B cell (primary cell): ENCODE data around the gene AMDHD2. TPM values are rescaled to one million over a fixed set of nuclear protein-coding genes. Genes with fewer than 3 reads are reported as not detected.
"Not testable (repeated sequence)": the region's sequence is repeated elsewhere in the genome, so short reads cannot be mapped to it uniquely, and the experiment has no call there.

Source experiments
- ATAC-seq: fragments of 200-7000 bp; cut with Tn5 transposase; one replicate; pipeline ENCODE4 v1.10.0; 2021; ENCODE audit warnings: low read depth, mild to moderate bottlenecking, moderate number of reproducible peaks, moderate library complexity
- CTCF ChIA-PET: fragments of 350-600 bp; sonication (Branson Sonifier 250); formaldehyde crosslinking; loops from one replicate; lab custom pipeline; 2021; ENCODE audit warnings: antibody characterized with exemption, inconsistent platforms; lab: Charles Lee
- POLR2A ChIA-PET: fragments of 350-600 bp; sonication (Branson Sonifier 250); formaldehyde crosslinking; loops from one replicate; lab custom pipeline; 2021; ENCODE audit warnings: antibody characterized with exemption; lab: Charles Lee
- DNase-seq: peaks from one replicate; pipeline ENCODE4 v3.0.0; 2013
- H2AFZ ChIP-seq: 2 replicates; pipeline ENCODE4 v1.6.1; 2012; ENCODE audit warnings: mild to moderate bottlenecking, low read depth, low read length; ENCODE audit not compliant: insufficient read depth, poor library complexity, severe bottlenecking
- H3K27ac ChIP-seq, 2 donors: 1 replicate in 1 of 2; 2 replicates in 1 of 2; pipeline ENCODE4 v1.5.1; 2012 to 2013; ENCODE audit warnings: low read length in 2 of 2, mild to moderate bottlenecking in 2 of 2, moderate library complexity in 1 of 2
- H3K27me3 ChIP-seq, 4 experiments: fragments of 200-600 bp in 1 of 4; sonication (generic) in 1 of 4; replicated peaks in 1 of 4; 1 replicate in 2 of 4; 2 replicates in 2 of 4; pipeline versions ENCODE4 v1.6.1 to v1.7.0; 2013 to 2016; ENCODE audit warnings: low read length in 3 of 4, mild to moderate bottlenecking in 2 of 4, mixed read lengths in 1 of 4, moderate library complexity in 1 of 4; ENCODE audit not compliant: insufficient read depth in 4 of 4, control insufficient read depth in 3 of 4; ENCODE audit errors: control extremely low read depth in 1 of 4
- H3K36me3 ChIP-seq, 2 experiments: replicated peaks in 1 of 2; 1 replicate in 1 of 2; 2 replicates in 1 of 2; pipeline versions ENCODE4 v1.6.1 to v1.7.1; 2013; ENCODE audit warnings: low read length in 1 of 2; ENCODE audit not compliant: insufficient read depth in 2 of 2, control insufficient read depth in 1 of 2; ENCODE audit errors: control extremely low read depth in 1 of 2, extremely low read depth in 1 of 2
- H3K4me1 ChIP-seq, 2 donors: fragments of 200-600 bp in 1 of 2; sonication (generic) in 1 of 2; 1 replicate in 1 of 2; 2 replicates in 1 of 2; pipeline versions ENCODE4 v1.5.1 to v1.6.1; 2013 to 2017; ENCODE audit warnings: low read length in 2 of 2; ENCODE audit not compliant: control insufficient read depth in 2 of 2, insufficient read depth in 2 of 2
- H3K4me2 ChIP-seq: replicated peaks from 2 replicates; pipeline ENCODE3; 2012; ENCODE audit warnings: mild to moderate bottlenecking, low read depth, low read length; ENCODE audit not compliant: poor library complexity, severe bottlenecking
- H3K4me3 ChIP-seq, 5 experiments: fragments of 200-600 bp in 1 of 5; sonication (generic) in 1 of 5; 1 replicate in 3 of 5; 2 replicates in 2 of 5; pipeline versions ENCODE4 v1.5.1 to v1.7.0; 2011 to 2016; ENCODE audit warnings: low read length in 4 of 5, mild to moderate bottlenecking in 4 of 5, low read depth in 2 of 5, control low read depth in 1 of 5, moderate library complexity in 1 of 5; ENCODE audit not compliant: insufficient read depth in 1 of 5; ENCODE audit errors: control extremely low read depth in 1 of 5, extremely low read depth in 1 of 5
- H3K79me2 ChIP-seq: fragments of 200-600 bp; sonication (generic); one replicate; pipeline ENCODE4 v1.6.0; 2016; ENCODE audit warnings: low read length; ENCODE audit not compliant: control insufficient read depth, insufficient read depth
- H3K9ac ChIP-seq: fragments of 200-600 bp; sonication (generic); 2 replicates; pipeline ENCODE4 v1.6.1; 2017; ENCODE audit warnings: mild to moderate bottlenecking, low read length, moderate library complexity
- H3K9me3 ChIP-seq, 3 donors: one replicate each; pipeline versions ENCODE4 v1.6.1 to v1.7.1; 2013; ENCODE audit warnings: low read length in 2 of 3; ENCODE audit not compliant: control insufficient read depth in 2 of 3, insufficient read depth in 1 of 3; ENCODE audit errors: control extremely low read depth in 1 of 3
- H4K20me1 ChIP-seq: 2 replicates; pipeline ENCODE4 v1.6.0; 2012; ENCODE audit warnings: mild to moderate bottlenecking, low read length; ENCODE audit not compliant: insufficient read depth, control insufficient read depth, poor library complexity, severe bottlenecking
- H3K27ac Mint-ChIP-seq: one replicate; pipeline ENCODE4 v1.8.0; 2021; ENCODE audit warnings: mixed read lengths
- H3K27me3 Mint-ChIP-seq: one replicate; pipeline ENCODE4 v1.8.0; 2021; ENCODE audit warnings: mixed read lengths
- H3K4me1 Mint-ChIP-seq: one replicate; pipeline ENCODE4 v1.8.0; 2021; ENCODE audit warnings: mixed read lengths
- H3K4me3 Mint-ChIP-seq: one replicate; pipeline ENCODE4 v1.8.0; 2021; ENCODE audit warnings: mixed read lengths
- H3K9me3 Mint-ChIP-seq: one replicate; pipeline ENCODE4 v1.8.0; 2022; ENCODE audit warnings: mixed read lengths; ENCODE audit not compliant: insufficient read depth
- CTCF ChIP-seq: fragments of 200-600 bp; IDR thresholded peaks from one replicate; pipeline ENCODE4 v1.8.0; 2022; ENCODE audit warnings: antibody characterized with exemption, mild to moderate bottlenecking
- EZH2 ChIP-seq: IDR thresholded peaks from 2 replicates; pipeline ENCODE4 v1.6.1; 2012; ENCODE audit warnings: borderline replicate concordance, low read depth, mild to moderate bottlenecking, moderate library complexity, low read length; ENCODE audit not compliant: insufficient read depth, poor library complexity, severe bottlenecking
- WGBS: methylation state at CpG from one replicate; pipeline ENCODE4 v1.1.5; 2013; ENCODE audit warnings: missing lambda C conversion rate; ENCODE audit not compliant: insufficient coverage; 5-methylcytosine and 5-hydroxymethylcytosine counted together
- intact Hi-C: fragments of 100-400 bp; cut with micrococcal nuclease; formaldehyde crosslinking; loops from one replicate; pipeline ENCODE4 v1.10.0; 2022
- polyA plus RNA-seq: library from polyadenylated mRNA; depleted of rRNA; stranded (reverse); fragments of >200 nt; gene quantifications from 2 replicates; pipeline ENCODE4 v1.2.3, GENCODE V29; 2012
- total RNA-seq, 2 donors: library from RNA; stranded (reverse); fragments of 120-200 nt in 1 of 2; gene quantifications; 1 replicate in 1 of 2; 2 replicates in 1 of 2; pipeline versions ENCODE4 v1.2.3 to v1.2.4, GENCODE V29; 2013 to 2022

The AMDHD2 gene
- total and polyA plus RNA-seq, 2 donors (not counting 1 experiment from before 2014, with no cell fraction given) = 133 to 209 TPM

- peaks cover 0 to 3% of the 10 kb centered on the region in 2 experiments for H3K36me3 ChIP-seq
- Mint-ChIP-seq H3K4me1 (peaks cover 42% of the 10 kb centered on the region), H3K9me3 (no peaks in the 10 kb centered on the region), H3K4me3 (peak overlapping the region; percentile 56), H3K27me3 (no peaks in the 10 kb centered on the region), H3K27ac (peak overlapping the region; percentile 65)
- intact Hi-C loops = no loop called here
- no peaks in the 10 kb centered on the region for H3K27me3 ChIP-seq
- TF ChIP-seq EZH2 = no peak
- H3K9ac ChIP-seq = no peak overlapping the region
- no peak overlapping the region for H2AFZ ChIP-seq
- H3K79me2 ChIP-seq = peaks cover 26% of the 10 kb centered on the region
- no peak for ATAC-seq
- H3K4me1 ChIP-seq = peaks cover 32 to 53% of the 10 kb centered on the region in 2 donors
- no peak overlapping the region for H3K27ac ChIP-seq
- peaks cover 22% of the 10 kb centered on the region for H4K20me1 ChIP-seq
- DNase-seq = no peak
- no peak overlapping the region for H3K4me2 ChIP-seq
- H3K4me3 ChIP-seq = no peak overlapping the region
- POLR2A ChIA-PET = no interaction called here
- no peaks in the 10 kb centered on the region for H3K9me3 ChIP-seq
- WGBS = 81% methylated on average over 8 of the region's 9 CpGs
- CTCF ChIA-PET = interaction anchor here (2.6 kb wide), 1 partner anchor 28 kb away, joined by 11 read pairs; no protein-coding TSS in a partner anchor
Measured at GRCh38 chr16:2535625-2536013, 15.4 kb downstream of the AMDHD2 start.

- H3K27ac ChIP-seq = peak within 1 kb of the TSS; percentile 73 to 77
- H3K4me3 ChIP-seq = peak within 1 kb of the TSS; percentile 47 to 68 (median 64)
- peaks cover 32% of the 10 kb centered on the region for H3K79me2 ChIP-seq
- Mint-ChIP-seq H3K27me3 (no peaks in the 10 kb centered on the region), H3K9me3 (no peaks in the 10 kb centered on the region), H3K27ac (peak within 1 kb of the TSS; percentile 92), H3K4me3 (peak within 1 kb of the TSS; percentile 89), H3K4me1 (peaks cover 41% of the 10 kb centered on the region)
- WGBS = under 1% methylated on average over 93 of the region's 126 CpGs
- intact Hi-C loops = loop anchor here (1.0 kb wide), 2 partner anchors 24 to 30 kb away; partner anchors contain the start of gene ATP6V0C
- H3K9ac ChIP-seq = peak within 1 kb of the TSS; percentile 68
- peaks cover 33 to 49% of the 10 kb centered on the region in 2 donors for H3K4me1 ChIP-seq
- DNase-seq (peak; percentile 96), ATAC-seq (peak; percentile 89)
- peak within 1 kb of the TSS; percentile 72 for H2AFZ ChIP-seq
- TF ChIP-seq CTCF = no peak
- no peak for TF ChIP-seq EZH2
- peaks cover 33% of the 10 kb centered on the region for H4K20me1 ChIP-seq
- ChIA-PET CTCF (interaction anchor here (2.6 kb wide), 1 partner anchor 31 kb away, joined by 11 read pairs; no protein-coding TSS in a partner anchor), POLR2A (interaction anchor here (0.6 to 2.3 kb wide), 4 partner anchors 11 to 546 kb away, joined by 3 to 17 read pairs (median 4); partner anchors contain the start of gene AMDHD2)
- H3K4me2 ChIP-seq = peak within 1 kb of the TSS; percentile 84
- H3K36me3 ChIP-seq = peaks cover 0 to 3% of the 10 kb centered on the region in 2 experiments
- no peaks in the 10 kb centered on the region for H3K9me3 ChIP-seq
- no peaks in the 10 kb centered on the region for H3K27me3 ChIP-seq
Measured at GRCh38 chr16:2537451-2538379, 17.5 kb downstream of the AMDHD2 start, which contains the start of gene PDPK1. Gene PDPK1 (plus strand): TSS chr16:2538021. CDS start chr16:2538113, 92 bp downstream.

GRCh38 chr16:2539192-2539844 is 19.1 kb downstream of the AMDHD2 start:
- POLR2A ChIA-PET, H3K9ac ChIP-seq: not testable (repeated sequence)
- WGBS = 90% methylated on average over 24 of the region's 24 CpGs

More at GRCh38 chr16:2539192-2539844, 19.1 kb downstream of the AMDHD2 start:
- H3K36me3 ChIP-seq, ATAC-seq, H3K9me3 Mint-ChIP-seq, CTCF ChIA-PET, H3K9me3 ChIP-seq, H3K27me3 Mint-ChIP-seq, H2AFZ ChIP-seq, DNase-seq, H3K4me3 ChIP-seq, intact Hi-C loops, H3K27me3 ChIP-seq: not testable (repeated sequence)
- Histone ChIP-seq H3K4me2 (peak overlapping the region; percentile 55), H3K4me1 (peaks cover 33 to 39% of the 10 kb centered on the region in 2 donors), H4K20me1 (peaks cover 36% of the 10 kb centered on the region), H3K79me2 (peaks cover 37% of the 10 kb centered on the region), H3K27ac (peak overlapping the region; percentile 71 to 87)
- H3K4me1 Mint-ChIP-seq = peaks cover 38% of the 10 kb centered on the region
- peak overlapping the region; percentile 68 for H3K4me3 Mint-ChIP-seq
- peak overlapping the region; percentile 72 for H3K27ac Mint-ChIP-seq
